MM.1S (cell line): ENCODE results near the gene PPP2R2D.

Experiments used
- DNase-seq: peaks from one replicate; pipeline ENCODE4 v3.0.0-alpha.2; 2015
- H2AFZ ChIP-seq: fragments of 300-600 bp; sonication (generic); 2 replicates; pipeline ENCODE4 v1.6.0; 2016; ENCODE audit warnings: antibody characterized with exemption, low read length
- H3F3A ChIP-seq: fragments of 300-600 bp; sonication (generic); 2 replicates; pipeline ENCODE4 v1.6.1; 2016; ENCODE audit warnings: mild to moderate bottlenecking, antibody characterized with exemption, low read length, moderate library complexity, mixed read lengths; ENCODE audit not compliant: insufficient read depth
- H3K27ac ChIP-seq: fragments of 300-600 bp; sonication (generic); 2 replicates; pipeline ENCODE4 v1.5.1; 2016; ENCODE audit warnings: mild to moderate bottlenecking, low read length
- H3K27me3 ChIP-seq: fragments of 300-600 bp; sonication (generic); replicated peaks from 2 replicates; pipeline ENCODE4 v1.6.0; 2016; ENCODE audit warnings: low read length; ENCODE audit not compliant: insufficient read depth
- H3K36me3 ChIP-seq: fragments of 300-600 bp; sonication (generic); replicated peaks from 2 replicates; pipeline ENCODE4 v1.6.1; 2016; ENCODE audit warnings: mild to moderate bottlenecking, low read length, mixed read lengths; ENCODE audit not compliant: insufficient read depth
- H3K4me1 ChIP-seq: fragments of 300-600 bp; sonication (generic); 2 replicates; pipeline ENCODE4 v1.6.1; 2016; ENCODE audit warnings: low read length, mixed read lengths
- H3K4me2 ChIP-seq: fragments of 300-600 bp; sonication (generic); 2 replicates; pipeline ENCODE4 v1.6.0; 2016; ENCODE audit warnings: low read depth, low read length
- H3K4me3 ChIP-seq: fragments of 300-600 bp; sonication (generic); 2 replicates; pipeline ENCODE4 v1.5.1; 2016; ENCODE audit warnings: low read length, mixed read lengths
- H3K79me2 ChIP-seq: fragments of 300-600 bp; sonication (generic); 2 replicates; pipeline ENCODE4 v1.6.1; 2016; ENCODE audit warnings: mixed run types, low read length, mixed read lengths
- H3K9ac ChIP-seq: fragments of 300-600 bp; sonication (generic); 2 replicates; pipeline ENCODE4 v1.6.1; 2016; ENCODE audit warnings: low read length, mixed read lengths
- H3K9me2 ChIP-seq: fragments of 300-600 bp; sonication (generic); replicated peaks from 2 replicates; pipeline ENCODE4 v1.6.1; 2016; ENCODE audit warnings: mild to moderate bottlenecking, low read length, mixed read lengths; ENCODE audit not compliant: insufficient read depth
- H3K9me3 ChIP-seq: fragments of 300-600 bp; sonication (generic); replicated peaks from 2 replicates; pipeline ENCODE4 v1.6.1; 2016; ENCODE audit warnings: mild to moderate bottlenecking, low read length, mixed read lengths; ENCODE audit not compliant: insufficient read depth
- H4K20me1 ChIP-seq: fragments of 300-600 bp; sonication (generic); 2 replicates; pipeline ENCODE4 v1.6.1; 2016; ENCODE audit warnings: mild to moderate bottlenecking, low read length, moderate library complexity, mixed read lengths; ENCODE audit not compliant: insufficient read depth
- EZH2 ChIP-seq: fragments of 300-600 bp; sonication (generic); optimal IDR thresholded peaks from 2 replicates; pipeline ENCODE3; 2017; ENCODE audit warnings: low read depth, mild to moderate bottlenecking, antibody characterized with exemption, low read length, mixed read lengths
- EZH2phosphoT487 ChIP-seq: fragments of 300-600 bp; sonication (generic); IDR thresholded peaks from 2 replicates; pipeline ENCODE4 v1.6.1; 2018; ENCODE audit warnings: antibody characterized with exemption, low read length
- TF ChIP-seq, protein P1 (sequence below): fragments of 300-600 bp; sonication (generic); IDR thresholded peaks from 2 replicates; pipeline ENCODE4 v1.5.1; 2016; ENCODE audit warnings: antibody characterized with exemption, low read length, mixed read lengths

PPP2R2D gene

DNA sequence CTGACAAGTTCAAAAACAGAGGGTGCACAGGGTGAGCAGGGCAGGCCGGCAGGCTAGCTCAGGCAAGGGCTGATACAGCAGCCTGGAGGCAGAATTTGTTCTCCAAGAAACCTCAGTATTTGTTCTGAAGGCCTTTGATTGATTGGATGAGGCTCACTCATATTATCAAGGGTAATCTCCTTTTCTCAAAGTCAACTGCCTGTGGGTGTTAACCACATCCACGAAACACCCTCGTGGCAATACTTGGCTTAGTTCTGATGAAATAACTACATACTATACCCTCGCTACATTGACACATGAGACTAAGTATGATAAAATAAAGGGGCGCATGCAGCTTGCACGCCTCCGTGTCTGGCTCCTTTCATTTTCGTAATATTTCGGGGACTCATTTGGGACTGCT lies 4.4 kb upstream of the PPP2R2D start:
- Histone ChIP-seq H3K27me3 (peaks cover 54% of the 10 kb centered on the region), H3K36me3 (no peaks in the 10 kb centered on the region), H4K20me1 (no peaks in the 10 kb centered on the region), H2AFZ (no peak overlapping the region), H3K4me3 (no peak overlapping the region), H3K9ac (no peak overlapping the region), H3K9me2 (no peaks in the 10 kb centered on the region), H3K4me2 (no peak overlapping the region), H3K4me1 (peaks cover 6% of the 10 kb centered on the region; the same call in 1 of the 2 replicates), H3K27ac (no peak overlapping the region), H3K79me2 (peaks cover under 1% of the 10 kb centered on the region), H3K9me3 (no peaks in the 10 kb centered on the region), H3F3A (no peaks in the 10 kb centered on the region)
- TF ChIP-seq EZH2 (no peak), EZH2phosphoT487 (no peak)
- TF ChIP-seq, protein P1, sequence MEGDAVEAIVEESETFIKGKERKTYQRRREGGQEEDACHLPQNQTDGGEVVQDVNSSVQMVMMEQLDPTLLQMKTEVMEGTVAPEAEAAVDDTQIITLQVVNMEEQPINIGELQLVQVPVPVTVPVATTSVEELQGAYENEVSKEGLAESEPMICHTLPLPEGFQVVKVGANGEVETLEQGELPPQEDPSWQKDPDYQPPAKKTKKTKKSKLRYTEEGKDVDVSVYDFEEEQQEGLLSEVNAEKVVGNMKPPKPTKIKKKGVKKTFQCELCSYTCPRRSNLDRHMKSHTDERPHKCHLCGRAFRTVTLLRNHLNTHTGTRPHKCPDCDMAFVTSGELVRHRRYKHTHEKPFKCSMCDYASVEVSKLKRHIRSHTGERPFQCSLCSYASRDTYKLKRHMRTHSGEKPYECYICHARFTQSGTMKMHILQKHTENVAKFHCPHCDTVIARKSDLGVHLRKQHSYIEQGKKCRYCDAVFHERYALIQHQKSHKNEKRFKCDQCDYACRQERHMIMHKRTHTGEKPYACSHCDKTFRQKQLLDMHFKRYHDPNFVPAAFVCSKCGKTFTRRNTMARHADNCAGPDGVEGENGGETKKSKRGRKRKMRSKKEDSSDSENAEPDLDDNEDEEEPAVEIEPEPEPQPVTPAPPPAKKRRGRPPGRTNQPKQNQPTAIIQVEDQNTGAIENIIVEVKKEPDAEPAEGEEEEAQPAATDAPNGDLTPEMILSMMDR: no peak
- no peak for DNase-seq

DNA sequence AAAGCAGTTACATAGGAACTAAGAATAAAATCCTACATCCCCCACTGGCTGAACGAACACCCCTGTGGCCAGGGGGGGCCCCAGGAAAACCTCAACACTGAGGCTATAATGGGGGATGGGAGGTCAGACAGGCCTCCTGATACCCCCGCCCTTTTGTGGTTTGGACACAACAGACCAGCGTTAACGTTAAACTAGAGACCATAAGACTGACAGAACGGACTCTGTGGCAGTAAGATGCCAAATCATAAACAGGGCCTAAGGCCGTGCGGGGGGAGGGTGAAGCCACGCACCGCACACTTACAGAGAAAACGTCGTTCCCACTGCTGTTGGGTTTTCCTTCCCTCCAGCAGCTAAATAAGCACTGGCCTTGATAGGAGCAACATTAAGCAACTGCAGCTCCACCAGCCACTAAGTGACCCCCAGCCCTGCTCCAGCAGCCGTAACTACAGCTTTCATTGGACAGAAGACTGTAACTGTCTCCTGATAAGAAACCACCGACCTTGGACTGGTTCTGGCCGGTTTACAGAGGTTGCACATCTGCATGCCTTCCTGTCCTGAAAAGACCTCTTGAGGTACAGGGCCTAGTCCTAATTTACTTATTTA lies 3.4 kb upstream of the PPP2R2D start:
- no peak for DNase-seq
- H3F3A ChIP-seq: no peaks in the 10 kb centered on the region
- peaks cover 11% of the 10 kb centered on the region for H3K79me2 ChIP-seq
- TF ChIP-seq EZH2 (no peak), EZH2phosphoT487 (no peak)
- TF ChIP-seq, protein P1: no peak
- H3K9ac ChIP-seq: no peak overlapping the region
- no peak overlapping the region for H3K4me3 ChIP-seq
- no peaks in the 10 kb centered on the region for H3K9me3 ChIP-seq
- peaks cover 51% of the 10 kb centered on the region for H3K27me3 ChIP-seq
- H3K9me2 ChIP-seq: no peaks in the 10 kb centered on the region
- no peak overlapping the region for H3K4me2 ChIP-seq
- no peak overlapping the region for H3K27ac ChIP-seq
- H2AFZ ChIP-seq: no peak overlapping the region
- H3K4me1 ChIP-seq: peaks cover 10% of the 10 kb centered on the region; the same call in 1 of the 2 replicates
- no peaks in the 10 kb centered on the region for H4K20me1 ChIP-seq
- H3K36me3 ChIP-seq: no peaks in the 10 kb centered on the region

DNA sequence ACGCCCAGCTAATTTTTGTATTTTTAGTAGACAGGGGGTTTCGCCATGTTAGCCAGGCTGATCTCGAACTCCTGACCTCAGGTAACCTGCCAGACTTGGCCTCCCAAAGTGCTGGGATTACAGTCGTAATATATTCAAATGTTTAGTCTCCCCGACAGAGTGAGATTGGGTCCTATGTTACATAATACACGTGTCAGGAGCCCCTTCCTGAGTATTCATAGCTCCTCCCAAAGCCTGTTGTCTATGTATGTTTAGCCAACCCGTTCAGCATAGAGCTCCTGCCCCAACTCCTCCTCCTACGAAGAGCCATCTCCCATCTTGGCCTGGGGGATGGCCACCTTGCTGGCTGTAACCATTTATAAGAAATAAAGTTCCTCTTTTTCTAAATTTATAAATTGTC lies 2.7 kb upstream of the PPP2R2D start:
- no peak for DNase-seq
- Histone ChIP-seq H3K4me3 (no peak overlapping the region), H3K4me1 (peaks cover 13% of the 10 kb centered on the region; the same call in 1 of the 2 replicates), H3K36me3 (no peaks in the 10 kb centered on the region), H3F3A (no peaks in the 10 kb centered on the region), H3K9me2 (no peaks in the 10 kb centered on the region), H3K79me2 (peaks cover 17% of the 10 kb centered on the region), H3K27me3 (peaks cover 44% of the 10 kb centered on the region), H3K27ac (no peak overlapping the region), H4K20me1 (no peaks in the 10 kb centered on the region), H3K9ac (no peak overlapping the region), H2AFZ (no peak overlapping the region), H3K4me2 (no peak overlapping the region), H3K9me3 (no peaks in the 10 kb centered on the region)
- TF ChIP-seq EZH2 (no peak), EZH2phosphoT487 (no peak)
- TF ChIP-seq, protein P1: no peak
